Measurements from ENCODE around the gene ALPI.

Gene ALPI

GRCh38 chr2:232501331-232501771 lies 45.4 kb downstream of the ALPI start:
- DNase-seq (ENCODE audit: low read depth in 3 of 3): no peak

GRCh38 chr2:232501794-232502390 lies 45.9 kb downstream of the ALPI start:
- DNase-seq (ENCODE audit: low read depth in 3 of 3): no peak

- DNase-seq (ENCODE audit: low read depth in 3 of 3): no peak
These were observed 46.6 kb downstream of the ALPI start for GRCh38 chr2:232502511-232502910.

- DNase-seq (ENCODE audit: low read depth in 3 of 3): peak; percentile 12 to 47 (median 32)
These were observed 47.2 kb downstream of the ALPI start for GRCh38 chr2:232502911-232503808.

GRCh38 chr2:232503809-232504323 lies 47.9 kb downstream of the ALPI start:
- DNase-seq (ENCODE audit: low read depth in 3 of 3): no peak

- DNase-seq (ENCODE audit: low read depth in 3 of 3): no peak
These were observed 48.5 kb downstream of the ALPI start for GRCh38 chr2:232504438-232504837.

GRCh38 chr2:232505856-232506255 lies 49.9 kb downstream of the ALPI start:
- DNase-seq (ENCODE audit: low read depth in 3 of 3): no peak

GRCh38 chr2:232506709-232507108 lies 50.8 kb downstream of the ALPI start:
- no peak for DNase-seq (ENCODE audit: low read depth in 3 of 3)

- no peak for DNase-seq (ENCODE audit: low read depth in 3 of 3)
These were observed 52.3 kb downstream of the ALPI start for GRCh38 chr2:232508251-232508650.

All from stimulated activated CD4-positive, alpha-beta T cell treated with anti-CD3 and anti-CD28 coated beads, TNF-alpha, amount 100 ng/mL, for 4 hours (primary cell).